ENCODE results near the gene WNT3A. TPM values are rescaled to one million over a fixed set of nuclear protein-coding genes. Genes with fewer than 3 reads are reported as not detected.
"Not testable (repeated sequence)": the region's sequence is repeated elsewhere in the genome, so short reads cannot be mapped to it uniquely, and the experiment has no call there.

The WNT3A gene
- total RNA-seq, 4 donors from 2014 or later = not detected

DNA sequence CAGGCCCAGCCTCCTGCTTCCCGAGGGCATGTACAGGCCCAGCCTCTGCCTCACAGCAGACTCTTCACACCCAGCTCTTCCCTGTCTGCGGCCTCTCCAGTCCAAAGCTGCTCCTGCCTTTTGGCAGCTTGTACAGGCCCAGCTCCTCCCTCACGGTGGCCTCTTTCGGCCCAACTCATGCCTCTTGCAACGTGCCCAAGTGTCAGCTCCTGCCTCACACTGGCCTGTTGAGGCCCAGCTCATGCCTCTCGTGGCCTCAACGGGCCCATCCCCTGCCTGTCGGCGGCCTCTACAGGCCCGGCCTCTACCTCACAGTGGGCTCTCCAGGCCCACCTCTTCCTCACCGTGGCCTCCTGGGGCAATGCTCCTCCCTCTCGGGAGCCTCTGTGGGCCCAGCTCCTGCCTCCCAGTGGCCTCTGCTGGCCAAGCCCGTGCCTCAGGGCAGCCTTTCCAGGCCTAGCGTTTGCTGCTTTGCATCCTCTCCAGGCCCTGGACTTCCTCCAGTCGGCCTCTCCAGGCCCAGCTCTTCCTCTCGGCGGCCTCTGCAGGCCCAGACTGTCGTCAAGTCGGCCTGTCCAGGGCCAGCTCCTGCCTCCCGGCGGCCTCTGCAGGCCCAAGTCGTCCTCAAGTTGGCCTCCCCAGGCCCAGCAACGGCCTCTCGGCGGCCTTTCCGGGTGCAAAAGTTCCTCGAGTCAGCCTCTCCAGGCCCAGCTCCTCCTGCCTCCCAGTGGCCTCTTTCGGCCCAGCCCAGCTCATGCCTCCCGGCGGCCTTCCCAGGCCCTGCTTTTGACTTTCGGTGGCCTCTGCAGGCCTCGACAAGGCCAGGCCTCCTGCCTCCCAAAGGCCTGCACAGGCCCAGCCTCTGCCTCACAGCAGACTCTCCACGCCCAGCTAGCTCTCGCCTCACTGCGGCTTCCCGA lies 36.5 kb upstream of the WNT3A start:
- H3K4me1 ChIP-seq; H3K4me3 ChIP-seq; in situ Hi-C loops (cut with MboI; ENCODE audit: low pct_ligation_motif_present in 1 of 4, low pct_unique_long_range_greater_than_20kb in 1 of 4, low sequenced_read_pairs in 3 of 4); H3K27me3 ChIP-seq; H3K27ac ChIP-seq; DNase-seq; intact Hi-C loops (cut with DNase I; ENCODE audit: low total_unique reads); H3K36me3 ChIP-seq; H3K9me3 ChIP-seq: not testable (repeated sequence)
- WGBS, 2 donors (ENCODE audit: low coverage in 1 of 2) = 60 to 85% methylated on average over 1 to 30 of the region's 36 CpGs

DNA sequence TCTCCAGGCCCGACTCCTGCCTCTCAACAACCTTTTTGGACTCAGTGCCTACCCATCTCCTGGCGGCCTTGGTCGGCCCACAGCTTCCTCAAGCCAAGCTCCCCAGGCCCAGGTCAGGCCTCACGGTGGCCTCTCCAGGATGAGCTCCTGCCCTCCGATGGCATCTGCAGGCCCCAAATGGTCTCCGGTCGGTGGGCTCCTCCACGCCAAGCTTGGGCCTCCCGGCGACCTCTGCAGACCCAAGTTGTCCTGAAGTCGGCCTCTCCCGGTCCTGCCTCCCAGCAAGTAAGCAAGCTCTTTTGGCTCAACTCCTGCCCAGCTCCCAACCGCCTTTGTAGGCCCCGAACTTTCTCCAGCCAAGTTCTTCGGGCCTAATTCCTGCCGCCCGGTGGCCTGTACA lies 35.6 kb upstream of the WNT3A start:
- H3K9me3 ChIP-seq; H3K27ac ChIP-seq; intact Hi-C loops (cut with DNase I; ENCODE audit: low total_unique reads); H3K27me3 ChIP-seq; in situ Hi-C loops (cut with MboI; ENCODE audit: low pct_ligation_motif_present in 1 of 4, low pct_unique_long_range_greater_than_20kb in 1 of 4, low sequenced_read_pairs in 3 of 4); H3K4me1 ChIP-seq; H3K36me3 ChIP-seq; DNase-seq; H3K4me3 ChIP-seq: not testable (repeated sequence)
- WGBS, 2 donors (ENCODE audit: low coverage in 1 of 2) = no CpG with 5 or more reads among the region's 17 CpGs

DNA sequence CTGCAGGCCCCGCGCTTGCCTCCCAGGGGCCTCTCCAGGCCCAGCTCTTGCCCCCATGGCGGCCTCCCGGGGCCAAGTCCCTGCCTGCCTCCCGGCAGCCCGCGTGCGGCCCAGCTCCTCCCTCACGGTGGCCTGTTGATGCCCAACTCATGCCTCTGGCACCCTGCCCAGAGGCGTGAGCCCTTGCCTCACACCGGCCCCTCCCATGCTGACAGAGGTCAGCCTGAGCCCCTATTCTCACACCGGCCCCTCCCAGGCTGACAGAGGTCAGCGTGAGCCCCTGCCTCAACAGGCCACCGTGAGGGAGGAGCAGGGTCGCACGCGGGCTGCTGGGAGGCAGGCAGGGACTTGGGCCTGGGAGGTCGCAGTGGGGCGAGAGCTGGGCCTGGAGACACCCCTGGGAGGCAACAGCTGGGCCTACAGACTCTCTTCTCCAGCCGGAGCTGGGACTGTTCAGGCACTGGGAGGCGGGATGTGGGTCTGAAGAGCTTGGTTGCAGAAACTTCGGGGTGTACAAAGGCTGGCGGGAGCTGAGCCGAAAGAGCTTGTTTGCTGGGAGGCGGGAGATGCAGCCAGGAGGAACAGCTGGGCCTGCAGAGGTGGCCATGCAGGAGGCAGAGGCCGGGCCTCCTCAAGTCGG lies 35.0 kb upstream of the WNT3A start:
- WGBS, 2 donors (ENCODE audit: low coverage in 1 of 2) = 72% methylated on average over 11 of the region's 27 CpGs; no CpG with 5 or more reads in 1 of the 2 donors
- H3K27ac ChIP-seq; H3K36me3 ChIP-seq; H3K4me1 ChIP-seq; DNase-seq; in situ Hi-C loops (cut with MboI; ENCODE audit: low pct_ligation_motif_present in 1 of 4, low pct_unique_long_range_greater_than_20kb in 1 of 4, low sequenced_read_pairs in 3 of 4); H3K4me3 ChIP-seq; intact Hi-C loops (cut with DNase I; ENCODE audit: low total_unique reads); H3K27me3 ChIP-seq; H3K9me3 ChIP-seq: not testable (repeated sequence)

DNA sequence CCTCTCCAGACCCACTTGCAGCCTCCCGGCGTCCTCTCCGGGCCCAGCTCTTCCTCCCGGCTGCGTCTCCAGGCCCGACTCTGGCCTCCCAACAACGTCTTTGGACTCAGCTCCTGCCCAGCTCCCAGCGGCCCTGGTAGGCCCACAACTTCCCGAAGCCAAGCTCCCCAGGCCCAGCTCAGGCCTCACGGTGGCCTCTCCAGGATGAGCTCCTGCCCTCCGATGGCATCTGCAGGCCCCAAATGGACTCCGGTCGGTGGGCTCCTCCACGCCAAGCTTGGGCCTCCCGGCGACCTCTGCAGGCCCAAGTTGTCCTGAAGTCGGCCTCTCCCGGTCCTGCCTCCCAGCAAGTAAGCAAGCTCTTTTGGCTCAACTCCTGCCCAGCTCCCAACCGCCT lies 34.5 kb upstream of the WNT3A start:
- DNase-seq; intact Hi-C loops (cut with DNase I; ENCODE audit: low total_unique reads); H3K9me3 ChIP-seq; H3K4me3 ChIP-seq; H3K4me1 ChIP-seq; in situ Hi-C loops (cut with MboI; ENCODE audit: low pct_ligation_motif_present in 1 of 4, low pct_unique_long_range_greater_than_20kb in 1 of 4, low sequenced_read_pairs in 3 of 4); H3K36me3 ChIP-seq; H3K27me3 ChIP-seq; H3K27ac ChIP-seq: not testable (repeated sequence)
- WGBS, 2 donors (ENCODE audit: low coverage in 1 of 2) = 91% methylated on average over 9 of the region's 19 CpGs; no CpG with 5 or more reads in 1 of the 2 donors

- H3K36me3 ChIP-seq; in situ Hi-C loops (cut with MboI; ENCODE audit: low pct_ligation_motif_present in 1 of 4, low pct_unique_long_range_greater_than_20kb in 1 of 4, low sequenced_read_pairs in 3 of 4); DNase-seq; H3K4me3 ChIP-seq; H3K4me1 ChIP-seq; H3K27me3 ChIP-seq; H3K27ac ChIP-seq; intact Hi-C loops (cut with DNase I; ENCODE audit: low total_unique reads); H3K9me3 ChIP-seq: not testable (repeated sequence)
- 83% methylated on average over 18 of the region's 22 CpGs; no CpG with 5 or more reads in 1 of the 2 donors for WGBS, 2 donors (ENCODE audit: low coverage in 1 of 2)
These were observed 33.9 kb upstream of the WNT3A start for GRCh38 chr1:227972843-227973374.

GRCh38 chr1:227973724-227974288 lies 33.0 kb upstream of the WNT3A start:
- H3K4me1 ChIP-seq; H3K27me3 ChIP-seq; intact Hi-C loops (cut with DNase I; ENCODE audit: low total_unique reads); H3K36me3 ChIP-seq; H3K27ac ChIP-seq; H3K9me3 ChIP-seq; H3K4me3 ChIP-seq; in situ Hi-C loops (cut with MboI; ENCODE audit: low pct_ligation_motif_present in 1 of 4, low pct_unique_long_range_greater_than_20kb in 1 of 4, low sequenced_read_pairs in 3 of 4); DNase-seq: not testable (repeated sequence)
- 82% methylated on average over 6 to 20 of the region's 32 CpGs for WGBS, 2 donors (ENCODE audit: low coverage in 1 of 2)

GRCh38 chr1:227975583-227976283 lies 31.1 kb upstream of the WNT3A start:
- WGBS, 2 donors (ENCODE audit: low coverage in 1 of 2) = 94% methylated on average over 13 of the region's 21 CpGs; no CpG with 5 or more reads in 1 of the 2 donors
- H3K36me3 ChIP-seq; H3K9me3 ChIP-seq; intact Hi-C loops (cut with DNase I; ENCODE audit: low total_unique reads); H3K27ac ChIP-seq; H3K4me1 ChIP-seq; DNase-seq; H3K4me3 ChIP-seq; H3K27me3 ChIP-seq; in situ Hi-C loops (cut with MboI; ENCODE audit: low pct_ligation_motif_present in 1 of 4, low pct_unique_long_range_greater_than_20kb in 1 of 4, low sequenced_read_pairs in 3 of 4): not testable (repeated sequence)

Data from transverse colon (tissue), 4 donors.